Neural cell (in vitro differentiated cells): ENCODE measurements around the gene SGSH. TPM values are rescaled to one million over a fixed set of nuclear protein-coding genes. Genes with fewer than 3 reads are reported as not detected.

Experiments
- H2AFZ ChIP-seq: fragments of 200-600, 300-800 bp; sonication (generic), shearing (Covaris generic); 2 replicates; pipeline ENCODE4 v1.6.0; 2014; ENCODE audit warnings: low read depth, mild to moderate bottlenecking, antibody characterized with exemption, low read length, moderate library complexity
- H3F3A ChIP-seq: fragments of 200-600 bp; shearing (Covaris generic); 2 replicates; pipeline ENCODE4 v1.6.1; 2016; ENCODE audit warnings: mild to moderate bottlenecking, moderate library complexity, mixed read lengths, antibody characterized with exemption, low read length; ENCODE audit not compliant: insufficient read depth, poor library complexity, severe bottlenecking
- H3K27ac ChIP-seq: fragments of 200-600, 300-800 bp; sonication (generic), shearing (Covaris generic); 2 replicates; pipeline ENCODE4 v1.5.1; 2014; ENCODE audit warnings: mild to moderate bottlenecking, low read length, moderate library complexity
- H3K27me3 ChIP-seq: fragments of 300-800, 200-600 bp; sonication (generic), shearing (Covaris generic); 2 replicates; pipeline ENCODE4 v1.6.0; 2014; ENCODE audit warnings: mild to moderate bottlenecking, low read depth, low read length, moderate library complexity; ENCODE audit not compliant: insufficient read depth
- H3K36me3 ChIP-seq: fragments of 300-800, 200-600 bp; sonication (generic), shearing (Covaris generic); 2 replicates; pipeline ENCODE4 v1.5.1; 2014; ENCODE audit warnings: mild to moderate bottlenecking, antibody characterized with exemption, low read length, moderate library complexity; ENCODE audit not compliant: insufficient read depth
- H3K4me2 ChIP-seq: fragments of 300-800, 200-600 bp; sonication (generic), shearing (Covaris generic); 2 replicates; pipeline ENCODE4 v1.6.0; 2014; ENCODE audit warnings: mild to moderate bottlenecking, low read length
- H3K4me3 ChIP-seq: fragments of 300-800, 200-600 bp; sonication (generic), shearing (Covaris generic); 2 replicates; pipeline ENCODE4 v1.5.1; 2014; ENCODE audit warnings: mild to moderate bottlenecking, low read length, moderate library complexity
- H3K79me2 ChIP-seq: fragments of 200-600 bp; shearing (Covaris generic); replicated peaks from 2 replicates; pipeline ENCODE4 v1.6.0; 2014; ENCODE audit warnings: mild to moderate bottlenecking, low read length, moderate library complexity; ENCODE audit not compliant: insufficient read depth
- H3K9ac ChIP-seq: fragments of 300-800, 200-600 bp; sonication (generic), shearing (Covaris generic); 2 replicates; pipeline ENCODE4 v1.6.1; 2016; ENCODE audit warnings: mild to moderate bottlenecking, low read length, mixed read lengths
- H3K9me2 ChIP-seq: fragments of 200-600 bp; shearing (Covaris generic); 2 replicates; pipeline ENCODE4 v1.6.1; 2016; ENCODE audit warnings: mild to moderate bottlenecking, low read length, mixed read lengths; ENCODE audit not compliant: insufficient read depth
- H3K9me3 ChIP-seq: fragments of 200-600, 300-800 bp; sonication (generic), shearing (Covaris generic); 2 replicates; pipeline ENCODE4 v1.6.1; 2016; ENCODE audit warnings: mild to moderate bottlenecking, mixed run types, low read length, moderate library complexity, mixed read lengths
- H4K20me1 ChIP-seq: fragments of 200-600 bp; shearing (Covaris generic); 2 replicates; pipeline ENCODE4 v1.6.1; 2016; ENCODE audit warnings: mild to moderate bottlenecking, mixed run types; ENCODE audit not compliant: insufficient read depth
- CTCF ChIP-seq: fragments of 450-650 bp; IDR thresholded peaks from 2 replicates; pipeline ENCODE4 v1.5.1; 2014; ENCODE audit warnings: antibody characterized with exemption, mild to moderate bottlenecking, moderate library complexity; ENCODE audit not compliant: poor library complexity, severe bottlenecking
- EP300 ChIP-seq: fragments of 450-650 bp; conservative IDR thresholded peaks from 2 replicates; pipeline ENCODE4 v1.6.1; 2014; ENCODE audit warnings: antibody characterized with exemption, mild to moderate bottlenecking, moderate library complexity; ENCODE audit not compliant: poor library complexity, severe bottlenecking
- EZH2 ChIP-seq: fragments of 200-600, 300-800 bp; shearing (Covaris generic), sonication (generic); IDR thresholded peaks from 2 replicates; pipeline ENCODE4 v1.6.1; 2014; ENCODE audit warnings: antibody characterized with exemption, low read length, borderline replicate concordance, mild to moderate bottlenecking; ENCODE audit not compliant: insufficient read depth, poor library complexity, severe bottlenecking
- MXI1 ChIP-seq: fragments of 450-650 bp; conservative IDR thresholded peaks from 2 replicates; pipeline ENCODE4 v1.6.1; 2014; ENCODE audit warnings: antibody characterized with exemption, mild to moderate bottlenecking; ENCODE audit not compliant: poor library complexity, severe bottlenecking
- POLR2AphosphoS5 ChIP-seq: IDR thresholded peaks from 2 replicates; pipeline ENCODE4 v1.6.1; 2012
- RAD21 ChIP-seq: fragments of 450-650 bp; conservative IDR thresholded peaks from 2 replicates; pipeline ENCODE4 v1.6.1; 2014; ENCODE audit warnings: antibody characterized with exemption, mild to moderate bottlenecking, moderate library complexity
- REST ChIP-seq: IDR thresholded peaks from 2 replicates; pipeline ENCODE4 v1.6.1; 2012; ENCODE audit warnings: borderline replicate concordance
- SMC3 ChIP-seq: fragments of 450-650 bp; conservative IDR thresholded peaks from 2 replicates; pipeline ENCODE4 v1.6.1; 2014; ENCODE audit warnings: antibody characterized with exemption, mild to moderate bottlenecking, moderate library complexity; ENCODE audit not compliant: poor library complexity
- TAF1 ChIP-seq: IDR thresholded peaks from 2 replicates; pipeline ENCODE4 v1.6.1; 2012; ENCODE audit warnings: low read depth
- polyA plus RNA-seq: library from polyadenylated mRNA; depleted of rRNA; stranded (reverse); fragments of >200 nt; gene quantifications from 2 replicates; pipeline ENCODE4 v1.2.3, GENCODE V29; 2014

SGSH gene
- polyA plus RNA-seq, 1 donor from 2014 or later, result 8.0 TPM

- no peaks in the 10 kb centered on the region for H3K9me3 ChIP-seq
- no peaks in the 10 kb centered on the region for H4K20me1 ChIP-seq
- H3K9me2 ChIP-seq, result no peaks in the 10 kb centered on the region
- H3K4me3 ChIP-seq, result no peak overlapping the region
- no peak overlapping the region for H3K27ac ChIP-seq
- no peak overlapping the region for H3K9ac ChIP-seq
- H3K27me3 ChIP-seq, result no peaks in the 10 kb centered on the region
- no peaks in the 10 kb centered on the region for H3F3A ChIP-seq
- H2AFZ ChIP-seq, result no peak overlapping the region
- no peak overlapping the region for H3K4me2 ChIP-seq
- no peaks in the 10 kb centered on the region for H3K36me3 ChIP-seq
- H3K79me2 ChIP-seq, result no peaks in the 10 kb centered on the region
- TF ChIP-seq TAF1 (no peak), MXI1 (no peak), REST (no peak), SMC3 (no peak), POLR2AphosphoS5 (no peak), EZH2 (no peak), RAD21 (no peak), EP300 (no peak), CTCF (no peak)
Measured at GRCh38 chr17:80222376-80223141, 2.4 kb upstream of the SGSH start.

GRCh38 chr17:80221351-80222105, 1.4 kb upstream of the SGSH start:
- no peak overlapping the region for H2AFZ ChIP-seq
- peak overlapping the region; percentile 69 for H3K9ac ChIP-seq
- no peaks in the 10 kb centered on the region for H4K20me1 ChIP-seq
- no peak for TF ChIP-seq TAF1
- TF ChIP-seq POLR2AphosphoS5, result no peak
- no peak for TF ChIP-seq SMC3
- no peak for TF ChIP-seq EZH2
- no peak for TF ChIP-seq EP300
- TF ChIP-seq CTCF, result no peak
- TF ChIP-seq MXI1, result no peak
- TF ChIP-seq RAD21, result no peak
- no peak for TF ChIP-seq REST
- peak overlapping the region; percentile 78 for H3K4me2 ChIP-seq
- H3K79me2 ChIP-seq, result no peaks in the 10 kb centered on the region
- H3K9me3 ChIP-seq, result no peaks in the 10 kb centered on the region
- H3K4me3 ChIP-seq, result peak overlapping the region; percentile 85
- no peaks in the 10 kb centered on the region for H3K9me2 ChIP-seq
- H3K36me3 ChIP-seq, result no peaks in the 10 kb centered on the region
- H3K27ac ChIP-seq, result no peak overlapping the region
- H3F3A ChIP-seq, result no peaks in the 10 kb centered on the region
- no peaks in the 10 kb centered on the region for H3K27me3 ChIP-seq
